IPS-15b (cell line): ENCODE results near the gene TMEM183A.

ENCODE experiments used
- H3K27me3 ChIP-seq: one replicate; pipeline ENCODE4 v1.6.1; 2013; ENCODE audit warnings: low read length; ENCODE audit not compliant: control insufficient read depth, insufficient read depth
- H3K36me3 ChIP-seq: one replicate; pipeline ENCODE4 v1.6.1; 2013; ENCODE audit warnings: low read length; ENCODE audit not compliant: control insufficient read depth, insufficient read depth
- H3K4me1 ChIP-seq: one replicate; pipeline ENCODE4 v1.6.1; 2013; ENCODE audit warnings: mild to moderate bottlenecking, low read length; ENCODE audit not compliant: control insufficient read depth, insufficient read depth
- H3K4me3 ChIP-seq: one replicate; pipeline ENCODE4 v1.5.1; 2013; ENCODE audit warnings: low read depth, low read length
- H3K9ac ChIP-seq: one replicate; pipeline ENCODE4 v1.6.1; 2013; ENCODE audit warnings: low read depth, mild to moderate bottlenecking, low read length
- H3K9me3 ChIP-seq: one replicate; pipeline ENCODE4 v1.6.1; 2013; ENCODE audit warnings: mild to moderate bottlenecking, low read length; ENCODE audit not compliant: control insufficient read depth, insufficient read depth

The TMEM183A gene

DNA sequence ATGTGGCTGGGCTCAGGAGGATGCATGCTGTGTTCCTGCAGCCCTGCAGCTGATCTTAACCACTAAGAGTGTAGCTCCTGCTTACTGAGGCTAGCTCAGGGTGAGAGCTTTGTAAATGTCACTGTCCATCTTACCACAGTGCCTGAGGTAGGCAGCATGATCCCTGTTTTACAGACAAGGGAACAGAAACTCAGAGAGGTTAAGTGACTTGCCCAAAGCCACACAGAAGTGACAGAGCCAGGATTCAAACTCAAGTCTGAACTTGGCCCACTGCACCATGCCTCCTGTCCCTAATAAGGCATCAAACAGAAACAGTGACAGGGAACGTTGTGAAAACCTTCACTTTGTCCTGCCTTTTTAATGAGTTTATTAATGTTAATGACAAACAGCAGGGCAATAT, 47.0 kb downstream of the TMEM183A start:
- Histone ChIP-seq H3K9me3 (no peaks in the 10 kb centered on the region), H3K4me1 (peaks cover 29% of the 10 kb centered on the region), H3K36me3 (no peaks in the 10 kb centered on the region), H3K9ac (no peak overlapping the region), H3K4me3 (no peak overlapping the region), H3K27me3 (peaks cover 4% of the 10 kb centered on the region)

DNA sequence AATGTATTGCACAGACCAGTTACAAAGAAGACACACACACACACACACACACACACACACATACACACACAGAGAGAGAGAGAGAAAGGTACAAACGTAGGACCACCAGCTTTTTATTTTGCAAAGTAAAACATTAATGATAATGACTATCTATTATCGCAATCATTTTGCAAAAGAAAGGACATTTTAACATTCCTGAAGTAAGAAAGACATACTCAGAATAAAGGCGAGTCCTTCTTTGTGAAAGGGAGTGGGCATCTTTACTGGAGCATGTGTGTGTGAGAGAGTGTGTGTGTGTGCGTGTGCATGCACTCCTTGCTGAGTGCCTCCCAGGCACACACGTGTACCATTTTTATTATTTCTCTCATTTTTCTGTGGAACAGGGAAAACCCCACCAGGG, 47.5 kb downstream of the TMEM183A start:
- H3K9me3 ChIP-seq, result no peaks in the 10 kb centered on the region
- peaks cover 28% of the 10 kb centered on the region for H3K4me1 ChIP-seq
- peaks cover 4% of the 10 kb centered on the region for H3K27me3 ChIP-seq
- H3K36me3 ChIP-seq, result no peaks in the 10 kb centered on the region
- H3K9ac ChIP-seq, result no peak overlapping the region
- no peak overlapping the region for H3K4me3 ChIP-seq

DNA sequence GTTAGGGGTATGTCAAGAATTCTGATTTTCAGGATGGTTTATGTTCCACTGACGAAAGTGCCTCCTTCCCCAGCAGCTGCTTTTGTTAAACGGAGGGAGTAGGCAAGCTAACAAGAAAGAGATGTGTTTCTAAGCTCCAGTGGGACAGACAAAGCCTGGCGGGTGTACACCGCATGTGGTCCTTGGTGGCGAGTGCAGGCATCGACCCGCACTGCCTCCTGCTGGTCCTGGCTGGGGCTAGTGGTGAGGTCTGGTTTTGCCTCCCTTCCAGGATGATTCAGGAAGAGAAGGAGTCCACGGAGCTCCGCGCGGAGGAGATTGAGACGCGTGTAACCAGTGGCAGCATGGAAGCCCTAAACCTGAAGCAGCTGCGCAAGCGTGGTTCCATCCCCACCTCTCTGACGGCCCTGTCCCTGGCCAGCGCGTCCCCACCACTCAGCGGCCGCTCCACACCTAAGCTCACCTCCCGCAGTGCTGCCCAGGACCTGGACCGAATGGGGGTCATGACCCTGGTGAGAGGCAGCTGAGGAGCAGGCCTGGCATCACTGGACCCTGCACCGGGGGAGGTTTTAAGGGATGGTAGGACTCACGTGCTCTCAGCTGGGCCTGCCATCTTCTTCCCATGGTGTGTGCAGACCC, 48.1 kb downstream of the TMEM183A start:
- H3K27me3 ChIP-seq, result peaks cover 3% of the 10 kb centered on the region
- no peaks in the 10 kb centered on the region for H3K36me3 ChIP-seq
- no peak overlapping the region for H3K9ac ChIP-seq
- no peak overlapping the region for H3K4me3 ChIP-seq
- H3K9me3 ChIP-seq, result no peaks in the 10 kb centered on the region
- peaks cover 28% of the 10 kb centered on the region for H3K4me1 ChIP-seq

DNA sequence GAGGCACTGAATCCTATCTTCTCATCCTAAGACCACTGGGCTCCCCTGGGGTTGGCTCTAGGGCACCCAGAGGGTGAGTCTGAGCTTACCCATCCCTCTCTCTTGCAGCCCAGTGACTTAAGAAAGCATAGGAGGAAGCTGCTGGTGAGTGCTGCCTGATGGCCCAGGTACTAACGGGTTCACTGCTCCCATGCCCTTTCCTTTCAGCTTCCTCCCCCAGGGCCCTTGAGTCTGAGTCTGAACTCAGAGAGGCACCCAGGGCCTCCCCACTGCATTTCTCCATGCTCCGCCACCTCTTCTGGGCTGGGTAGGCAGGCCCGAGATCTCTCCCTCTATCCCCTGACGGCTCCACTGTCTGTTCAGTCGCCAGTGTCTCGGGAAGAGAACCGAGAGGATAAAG, 48.8 kb downstream of the TMEM183A start:
- peaks cover 28% of the 10 kb centered on the region for H3K4me1 ChIP-seq
- H3K36me3 ChIP-seq, result no peaks in the 10 kb centered on the region
- H3K9me3 ChIP-seq, result no peaks in the 10 kb centered on the region
- no peaks in the 10 kb centered on the region for H3K27me3 ChIP-seq
- H3K9ac ChIP-seq, result no peak overlapping the region
- H3K4me3 ChIP-seq, result no peak overlapping the region

DNA sequence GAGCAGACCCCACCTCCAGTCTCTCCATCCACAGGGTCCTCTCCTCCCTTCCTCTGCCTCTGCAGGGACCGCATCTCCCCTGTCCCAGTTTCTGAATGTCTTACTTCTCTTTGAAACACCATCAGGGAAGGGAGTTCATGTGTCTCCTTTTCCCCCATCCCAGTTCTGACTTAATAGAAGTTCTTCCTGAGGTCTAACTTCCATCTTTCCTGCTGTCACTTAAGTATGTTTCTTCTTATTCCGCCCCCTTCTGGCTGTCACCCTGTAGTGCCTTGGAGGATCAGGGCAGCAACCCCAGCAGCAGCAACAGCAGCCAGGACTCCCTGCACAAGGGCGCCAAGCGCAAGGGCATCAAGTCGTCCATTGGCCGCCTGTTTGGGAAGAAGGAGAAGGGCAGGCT, 49.3 kb downstream of the TMEM183A start:
- Histone ChIP-seq H3K4me1 (peaks cover 28% of the 10 kb centered on the region), H3K9me3 (no peaks in the 10 kb centered on the region), H3K27me3 (no peaks in the 10 kb centered on the region), H3K36me3 (peaks cover 3% of the 10 kb centered on the region), H3K4me3 (no peak overlapping the region), H3K9ac (peak overlapping the region; percentile 24)

DNA sequence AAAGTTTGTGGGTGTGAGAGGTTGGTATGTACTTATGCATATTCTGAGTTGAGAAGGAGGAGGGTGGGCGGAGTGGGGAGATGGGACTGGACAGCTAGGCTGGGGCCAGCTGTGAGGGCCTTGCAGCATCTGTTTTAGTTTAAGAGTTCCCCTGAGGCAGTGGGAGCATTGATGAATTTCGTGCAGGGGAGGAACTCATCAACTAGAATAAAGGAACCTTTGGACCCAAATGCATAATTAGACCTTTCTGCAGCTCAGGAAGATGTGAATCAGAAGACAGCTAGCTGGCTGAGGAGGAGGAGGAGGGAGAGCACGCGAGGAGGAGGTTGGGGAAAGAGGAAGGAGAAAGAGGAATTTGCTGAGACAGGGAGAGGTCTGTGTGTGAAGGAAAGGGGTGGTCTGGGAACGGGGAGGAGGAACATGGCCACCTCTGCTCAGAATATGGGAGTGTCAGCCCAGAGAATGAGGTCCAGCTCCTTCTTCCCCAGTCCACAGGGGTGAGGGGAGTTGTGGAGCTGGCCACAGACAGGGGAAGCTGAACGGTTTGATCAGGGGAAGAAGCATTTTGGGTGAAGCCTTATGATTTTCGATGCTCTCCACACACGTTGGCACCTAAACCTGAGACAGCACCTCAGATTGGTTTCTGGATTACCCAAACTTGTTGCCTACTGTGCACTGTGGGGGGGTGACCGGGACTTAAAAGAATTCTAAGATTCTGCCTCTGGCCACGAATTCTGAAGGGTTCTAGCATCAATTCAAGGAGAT, 50.9 kb downstream of the TMEM183A start:
- Histone ChIP-seq H3K9ac (no peak overlapping the region), H3K9me3 (no peaks in the 10 kb centered on the region), H3K36me3 (peaks cover 3% of the 10 kb centered on the region), H3K4me3 (no peak overlapping the region), H3K4me1 (peaks cover 24% of the 10 kb centered on the region), H3K27me3 (no peaks in the 10 kb centered on the region)

DNA sequence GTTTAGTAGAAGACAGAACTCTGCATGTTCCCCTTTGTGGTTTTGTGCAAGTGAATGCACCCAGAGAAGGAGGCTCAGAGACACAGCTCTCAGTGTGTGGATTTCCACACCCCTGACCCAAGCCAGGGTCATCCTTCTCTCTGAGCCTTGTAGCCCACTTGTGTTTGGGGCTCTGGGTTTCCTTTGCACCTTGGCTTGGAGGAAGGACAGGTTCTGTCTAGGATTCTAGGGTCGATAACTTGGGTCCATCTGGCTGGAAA, 51.4 kb downstream of the TMEM183A start:
- Histone ChIP-seq H3K9me3 (no peaks in the 10 kb centered on the region), H3K4me3 (no peak overlapping the region), H3K4me1 (peaks cover 20% of the 10 kb centered on the region), H3K27me3 (no peaks in the 10 kb centered on the region), H3K9ac (no peak overlapping the region), H3K36me3 (peaks cover 3% of the 10 kb centered on the region)

DNA sequence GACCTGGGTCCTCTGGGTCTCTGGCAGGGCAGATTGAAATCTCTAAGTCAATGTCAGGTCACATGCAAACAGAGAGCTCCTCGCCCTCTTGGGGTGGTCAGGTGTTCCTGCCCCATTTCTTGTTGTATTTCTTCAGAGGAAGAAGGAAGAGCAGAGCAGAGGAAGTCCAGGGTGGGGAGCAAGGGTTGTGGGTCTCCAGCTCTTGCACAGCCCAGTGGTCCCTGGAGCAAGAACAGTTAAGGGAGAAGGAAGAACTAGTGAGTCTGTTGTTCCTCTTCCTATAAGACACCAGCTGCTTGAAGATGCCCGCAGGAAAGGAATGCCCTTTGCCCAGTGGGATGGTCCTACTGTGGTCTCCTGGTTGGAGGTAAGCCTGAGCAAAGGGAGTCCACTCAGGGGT, 52.3 kb downstream of the TMEM183A start:
- Histone ChIP-seq H3K36me3 (peaks cover 3% of the 10 kb centered on the region), H3K27me3 (no peaks in the 10 kb centered on the region), H3K4me1 (peaks cover 12% of the 10 kb centered on the region), H3K9ac (no peak overlapping the region), H3K9me3 (no peaks in the 10 kb centered on the region), H3K4me3 (no peak overlapping the region)

DNA sequence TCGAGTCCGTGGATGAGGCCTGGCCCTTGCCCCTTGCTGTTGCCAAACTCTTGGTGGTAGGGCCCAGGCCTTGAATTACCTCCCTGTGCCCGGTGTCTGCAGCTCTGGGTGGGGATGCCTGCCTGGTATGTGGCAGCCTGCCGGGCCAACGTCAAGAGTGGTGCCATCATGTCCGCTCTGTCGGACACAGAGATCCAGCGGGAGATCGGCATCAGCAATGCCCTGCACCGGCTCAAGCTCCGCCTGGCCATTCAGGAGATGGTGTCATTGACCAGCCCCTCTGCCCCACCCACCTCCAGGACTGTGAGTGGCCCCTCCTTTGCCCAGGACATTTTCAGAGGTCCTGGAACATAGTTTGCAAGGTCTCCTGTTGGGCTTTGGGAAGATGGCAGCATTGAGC, 52.9 kb downstream of the TMEM183A start:
- Histone ChIP-seq H3K9ac (no peak overlapping the region), H3K27me3 (no peaks in the 10 kb centered on the region), H3K36me3 (peaks cover 3% of the 10 kb centered on the region), H3K9me3 (no peaks in the 10 kb centered on the region), H3K4me3 (no peak overlapping the region), H3K4me1 (peaks cover 5% of the 10 kb centered on the region)

DNA sequence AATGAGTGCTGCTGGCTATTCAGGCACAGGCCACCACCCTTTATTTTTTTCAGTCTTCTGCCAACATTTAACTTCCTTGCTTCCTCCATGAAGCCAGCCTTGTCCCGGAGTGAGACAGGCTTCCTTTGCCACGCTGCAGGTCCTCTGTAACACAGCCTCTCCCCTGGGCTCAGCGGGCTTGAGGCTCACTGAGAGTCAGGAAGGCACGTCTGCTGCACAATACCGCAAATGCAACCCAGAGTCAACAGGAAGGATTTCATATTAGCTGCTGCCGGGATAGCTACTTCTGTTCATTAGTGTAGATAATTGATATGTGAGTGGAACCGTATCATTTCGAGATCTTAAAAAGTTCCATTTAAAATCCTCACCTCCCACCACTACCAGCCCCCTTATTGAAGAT, 56.1 kb downstream of the TMEM183A start:
- no peaks in the 10 kb centered on the region for H3K27me3 ChIP-seq
- no peak overlapping the region for H3K4me3 ChIP-seq
- no peaks in the 10 kb centered on the region for H3K9me3 ChIP-seq
- H3K4me1 ChIP-seq, result no peaks in the 10 kb centered on the region
- H3K36me3 ChIP-seq, result peaks cover 3% of the 10 kb centered on the region
- no peak overlapping the region for H3K9ac ChIP-seq

DNA sequence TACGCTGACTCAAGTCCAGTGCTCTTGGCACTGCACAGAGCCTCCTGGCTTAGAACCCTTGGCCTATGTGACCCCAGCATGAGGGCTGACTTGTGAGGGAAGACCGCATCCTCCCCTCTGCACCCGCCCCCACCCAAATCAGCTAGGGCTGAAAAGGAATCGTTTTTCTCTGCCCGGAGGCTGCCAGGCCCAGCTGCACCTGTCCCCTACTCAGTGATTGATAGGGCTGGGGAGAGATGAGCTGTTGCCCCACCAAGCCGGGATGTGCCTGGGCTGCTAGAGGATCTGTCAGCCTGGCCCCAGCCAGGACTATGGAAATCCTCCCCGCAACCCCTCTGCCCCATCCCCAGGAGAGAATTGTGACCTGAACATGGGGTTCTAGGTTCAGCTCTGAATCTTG, 58.0 kb downstream of the TMEM183A start:
- Histone ChIP-seq H3K36me3 (peaks cover 3% of the 10 kb centered on the region), H3K9me3 (no peaks in the 10 kb centered on the region), H3K27me3 (no peaks in the 10 kb centered on the region), H3K4me1 (no peaks in the 10 kb centered on the region), H3K4me3 (no peak overlapping the region), H3K9ac (no peak overlapping the region)

DNA sequence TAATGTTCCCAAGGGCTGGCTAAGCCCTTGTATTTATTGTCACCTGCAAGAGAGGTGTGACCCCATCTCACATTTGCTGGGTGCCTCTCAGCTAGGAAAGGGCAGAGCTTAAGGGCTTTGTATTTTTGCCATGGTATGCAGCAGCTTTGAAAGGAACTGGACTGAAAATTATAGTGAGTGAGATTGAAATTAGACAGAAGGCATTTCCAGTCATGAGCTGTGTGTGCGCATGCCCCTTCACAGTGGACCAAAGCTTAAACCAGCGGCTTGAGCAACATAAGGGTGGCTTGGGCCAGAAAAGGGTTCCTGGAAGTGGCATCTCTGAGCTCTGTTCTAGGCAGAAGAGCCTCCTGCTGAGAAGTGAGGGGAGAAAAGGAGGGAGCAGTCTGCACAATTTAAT, 58.8 kb downstream of the TMEM183A start:
- Histone ChIP-seq H3K4me3 (no peak overlapping the region), H3K4me1 (no peaks in the 10 kb centered on the region), H3K36me3 (peaks cover 3% of the 10 kb centered on the region), H3K9ac (no peak overlapping the region), H3K27me3 (no peaks in the 10 kb centered on the region), H3K9me3 (no peaks in the 10 kb centered on the region)
